ENCODE measurements around the gene CRYL1. TPM values are rescaled to one million over a fixed set of nuclear protein-coding genes. Genes with fewer than 3 reads are reported as not detected.

Gene CRYL1
- total and polyA plus RNA-seq, 2 of the 13 experiments (the other 11 are each of a cell fraction or from before 2014, with no cell fraction given): 57.2 to 115 TPM

DNA sequence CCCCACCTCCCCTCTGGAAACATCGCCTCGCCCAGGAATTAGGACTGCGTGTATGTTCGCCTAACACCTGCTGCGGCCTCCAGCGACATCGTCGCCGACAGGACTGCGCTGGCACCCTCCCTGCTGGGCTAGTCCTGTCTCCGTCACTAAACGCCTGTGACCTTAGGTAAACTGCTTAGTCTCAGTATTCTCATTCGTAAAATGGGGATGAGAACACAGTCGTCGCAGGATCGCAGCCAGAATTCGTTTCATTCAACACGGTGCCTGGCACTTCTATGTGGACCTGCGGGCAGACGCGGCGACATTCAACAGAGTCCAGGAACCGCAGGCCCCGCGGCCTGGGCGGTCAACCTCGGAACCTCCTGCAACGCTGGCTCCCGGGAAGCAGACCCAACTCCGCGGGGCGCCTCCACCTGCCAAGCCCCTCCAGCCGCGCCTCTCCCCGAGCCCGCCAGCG lies 485 bp downstream of the CRYL1 start:
- DNase-seq (ENCODE audit: low spot score): peak; percentile 15
- Histone ChIP-seq H3K4me3 (replicated peaks in 1 of 3; ENCODE audit: insufficient read depth in 1 of 3, low read depth in 2 of 3, low read length in 3 of 3) (peak overlapping the region; percentile 82 to 85 (median 82)), H3K9ac (ENCODE audit: insufficient read depth, low read depth, low read length) (peak overlapping the region; percentile 91), H3K36me3 (replicated peaks in 1 of 2; ENCODE audit: control insufficient read depth in 1 of 2, insufficient read depth in 2 of 2, low read length in 2 of 2) (no peaks in the 10 kb centered on the region; a peak in 1 of 5 replicates), H3K27ac (ENCODE audit: extremely low read length, insufficient read depth, low read length) (peak overlapping the region; percentile 87), H4K20me1 (ENCODE audit: insufficient read depth, low read length) (no peaks in the 10 kb centered on the region), H3K4me2 (ENCODE audit: low read depth, low read length) (peak overlapping the region; percentile 92), H3K4me1 (ENCODE audit: insufficient read depth, low read length) (peaks cover 77% of the 10 kb centered on the region), H3K79me2 (ENCODE audit: insufficient read depth, low read length) (peaks cover 25% of the 10 kb centered on the region), H3K27me3 (ENCODE audit: control insufficient read depth in 1 of 2, insufficient read depth in 2 of 2, low read length in 2 of 2) (no peaks in the 10 kb centered on the region), H3K9me3 (ENCODE audit: low read length) (no peaks in the 10 kb centered on the region), H2AFZ (ENCODE audit: low read length) (no peak overlapping the region)
- 2% methylated on average over 14 of the region's 37 CpGs for WGBS (ENCODE audit: low lambda C conversion rate)
- ChIA-PET POLR2A (interaction anchor here (0.6 to 2.6 kb wide), 7 partner anchors 18 to 648 kb away, joined by 3 to 11 read pairs (median 3); partner anchors contain the start of gene IFT88), CTCF (ENCODE audit: low intra/inter-chr PET ratio, low total read pairs) (no interaction called here)
- in situ Hi-C loops (cut with HindIII; ENCODE audit: extremely low pct_ligation_motif_present, low pct_unique_long_range_greater_than_20kb) (no loop called here), intact Hi-C loops (cut with micrococcal nuclease; ENCODE audit: unreplicated experiment) (loop anchor here (5.0 kb wide), 1 partner anchor 57 kb away; no protein-coding TSS in a partner anchor)
- FAIRE-seq: no peak
- ATAC-seq: peak; percentile 33
- BruUV-seq (replicated peaks): no TSS peak
- TF ChIP-seq ZNF639 (CRISPR knock-in tag; conservative IDR thresholded peaks at IDR 0.05) (0 out of 2 replicates have a peak, but pooled peaks have one; percentile 23), MYC (CRISPR knock-in tag; IDR thresholded peaks at IDR 0.05; ENCODE audit: borderline replicate concordance) (peak; percentile 43; the same call in 1 of the 2 replicates), ZNF891 (CRISPR knock-in tag; IDR thresholded peaks at IDR 0.05) (0 out of 2 replicates have a peak, but pooled peaks have one; percentile 7), PPARG (CRISPR knock-in tag; conservative IDR thresholded peaks at IDR 0.05) (no peak), ZNF629 (CRISPR knock-in tag; conservative IDR thresholded peaks at IDR 0.05) (peak; percentile 94), KDM3A (CRISPR knock-in tag; IDR thresholded peaks at IDR 0.05; ENCODE audit: low read depth) (0 out of 2 replicates have a peak, but pooled peaks have one; percentile 43), THAP11 (CRISPR knock-in tag; IDR thresholded peaks at IDR 0.05) (no peak), PHB2 (IDR thresholded peaks at IDR 0.05; ENCODE audit: partially characterized antibody) (no peak), LCORL (IDR thresholded peaks at IDR 0.05) (no peak), LCORL (CRISPR knock-in tag; IDR thresholded peaks at IDR 0.05) (0 out of 2 replicates have a peak, but pooled peaks have one; percentile 10), MXD4 (CRISPR knock-in tag; IDR thresholded peaks at IDR 0.05) (no peak), FOXA1 (IDR thresholded peaks at IDR 0.05) (no peak), FOXA1 (CRISPR knock-in tag; IDR thresholded peaks at IDR 0.05) (peak; percentile 16; the same call in 1 of the 2 replicates), JUNB (CRISPR knock-in tag; IDR thresholded peaks at IDR 0.05; ENCODE audit: borderline replicate concordance) (no peak), ZSCAN30 (CRISPR knock-in tag; IDR thresholded peaks at IDR 0.05) (0 out of 2 replicates have a peak, but pooled peaks have one; percentile 43), RXRA (CRISPR knock-in tag; IDR thresholded peaks at IDR 0.05) (peak; percentile 63; the same call in 1 of the 2 replicates), KDM4B (CRISPR knock-in tag; IDR thresholded peaks at IDR 0.05) (0 out of 2 replicates have a peak, but pooled peaks have one; percentile 38), MTA3 (CRISPR knock-in tag; IDR thresholded peaks at IDR 0.05) (0 out of 2 replicates have a peak, but pooled peaks have one; percentile 17), ZNF292 (CRISPR knock-in tag; IDR thresholded peaks at IDR 0.05; ENCODE audit: borderline replicate concordance, low read depth) (peak; percentile 15; the same call in 1 of the 2 replicates), KMT2A (CRISPR knock-in tag; IDR thresholded peaks at IDR 0.05) (peak; percentile 33; the same call in 1 of the 2 replicates)
- TF ChIP-seq, protein P1, sequence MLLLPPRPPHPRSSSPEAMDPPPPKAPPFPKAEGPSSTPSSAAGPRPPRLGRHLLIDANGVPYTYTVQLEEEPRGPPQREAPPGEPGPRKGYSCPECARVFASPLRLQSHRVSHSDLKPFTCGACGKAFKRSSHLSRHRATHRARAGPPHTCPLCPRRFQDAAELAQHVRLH (CRISPR knock-in tag; IDR thresholded peaks at IDR 0.05; ENCODE audit: borderline replicate concordance, low read depth): peak; percentile 32; the same call in 1 of the 2 replicates
- TF ChIP-seq, protein P2, sequence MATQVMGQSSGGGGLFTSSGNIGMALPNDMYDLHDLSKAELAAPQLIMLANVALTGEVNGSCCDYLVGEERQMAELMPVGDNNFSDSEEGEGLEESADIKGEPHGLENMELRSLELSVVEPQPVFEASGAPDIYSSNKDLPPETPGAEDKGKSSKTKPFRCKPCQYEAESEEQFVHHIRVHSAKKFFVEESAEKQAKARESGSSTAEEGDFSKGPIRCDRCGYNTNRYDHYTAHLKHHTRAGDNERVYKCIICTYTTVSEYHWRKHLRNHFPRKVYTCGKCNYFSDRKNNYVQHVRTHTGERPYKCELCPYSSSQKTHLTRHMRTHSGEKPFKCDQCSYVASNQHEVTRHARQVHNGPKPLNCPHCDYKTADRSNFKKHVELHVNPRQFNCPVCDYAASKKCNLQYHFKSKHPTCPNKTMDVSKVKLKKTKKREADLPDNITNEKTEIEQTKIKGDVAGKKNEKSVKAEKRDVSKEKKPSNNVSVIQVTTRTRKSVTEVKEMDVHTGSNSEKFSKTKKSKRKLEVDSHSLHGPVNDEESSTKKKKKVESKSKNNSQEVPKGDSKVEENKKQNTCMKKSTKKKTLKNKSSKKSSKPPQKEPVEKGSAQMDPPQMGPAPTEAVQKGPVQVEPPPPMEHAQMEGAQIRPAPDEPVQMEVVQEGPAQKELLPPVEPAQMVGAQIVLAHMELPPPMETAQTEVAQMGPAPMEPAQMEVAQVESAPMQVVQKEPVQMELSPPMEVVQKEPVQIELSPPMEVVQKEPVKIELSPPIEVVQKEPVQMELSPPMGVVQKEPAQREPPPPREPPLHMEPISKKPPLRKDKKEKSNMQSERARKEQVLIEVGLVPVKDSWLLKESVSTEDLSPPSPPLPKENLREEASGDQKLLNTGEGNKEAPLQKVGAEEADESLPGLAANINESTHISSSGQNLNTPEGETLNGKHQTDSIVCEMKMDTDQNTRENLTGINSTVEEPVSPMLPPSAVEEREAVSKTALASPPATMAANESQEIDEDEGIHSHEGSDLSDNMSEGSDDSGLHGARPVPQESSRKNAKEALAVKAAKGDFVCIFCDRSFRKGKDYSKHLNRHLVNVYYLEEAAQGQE (IDR thresholded peaks at IDR 0.05; ENCODE audit: borderline replicate concordance in 1 of 2, low read depth in 1 of 2, low read length in 2 of 2): no peak

All from HepG2 (cell line).